HFF-Myc (cell line): ENCODE measurements around the gene UVSSA.

Experiments used
- DNase-seq: peaks from one replicate; pipeline ENCODE4 v3.0.0-alpha.2; 2011; ENCODE audit warnings: low read depth; ENCODE audit errors: extremely low read depth
- H3K4me3 ChIP-seq: replicated peaks from 2 replicates; pipeline ENCODE4 v1.5.1; 2011; ENCODE audit warnings: low read depth, mild to moderate bottlenecking, control low read depth, low read length
- TF ChIP-seq, protein P1 (sequence below): IDR thresholded peaks from 2 replicates; pipeline ENCODE4 v1.5.1; 2012; ENCODE audit warnings: mild to moderate bottlenecking, low read depth, low read length, control low read depth; ENCODE audit errors: missing control alignments

Gene UVSSA, protein sequence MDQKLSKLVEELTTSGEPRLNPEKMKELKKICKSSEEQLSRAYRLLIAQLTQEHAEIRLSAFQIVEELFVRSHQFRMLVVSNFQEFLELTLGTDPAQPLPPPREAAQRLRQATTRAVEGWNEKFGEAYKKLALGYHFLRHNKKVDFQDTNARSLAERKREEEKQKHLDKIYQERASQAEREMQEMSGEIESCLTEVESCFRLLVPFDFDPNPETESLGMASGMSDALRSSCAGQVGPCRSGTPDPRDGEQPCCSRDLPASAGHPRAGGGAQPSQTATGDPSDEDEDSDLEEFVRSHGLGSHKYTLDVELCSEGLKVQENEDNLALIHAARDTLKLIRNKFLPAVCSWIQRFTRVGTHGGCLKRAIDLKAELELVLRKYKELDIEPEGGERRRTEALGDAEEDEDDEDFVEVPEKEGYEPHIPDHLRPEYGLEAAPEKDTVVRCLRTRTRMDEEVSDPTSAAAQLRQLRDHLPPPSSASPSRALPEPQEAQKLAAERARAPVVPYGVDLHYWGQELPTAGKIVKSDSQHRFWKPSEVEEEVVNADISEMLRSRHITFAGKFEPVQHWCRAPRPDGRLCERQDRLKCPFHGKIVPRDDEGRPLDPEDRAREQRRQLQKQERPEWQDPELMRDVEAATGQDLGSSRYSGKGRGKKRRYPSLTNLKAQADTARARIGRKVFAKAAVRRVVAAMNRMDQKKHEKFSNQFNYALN

GRCh38 chr4:1346781-1347409, at the start of gene UVSSA:
Gene UVSSA (plus strand): TSS chr4:1347208. CDS start chr4:1348092, 884 bp downstream.
- H3K4me3 ChIP-seq = peak within 1 kb of the TSS; percentile 80
- TF ChIP-seq, protein P1, sequence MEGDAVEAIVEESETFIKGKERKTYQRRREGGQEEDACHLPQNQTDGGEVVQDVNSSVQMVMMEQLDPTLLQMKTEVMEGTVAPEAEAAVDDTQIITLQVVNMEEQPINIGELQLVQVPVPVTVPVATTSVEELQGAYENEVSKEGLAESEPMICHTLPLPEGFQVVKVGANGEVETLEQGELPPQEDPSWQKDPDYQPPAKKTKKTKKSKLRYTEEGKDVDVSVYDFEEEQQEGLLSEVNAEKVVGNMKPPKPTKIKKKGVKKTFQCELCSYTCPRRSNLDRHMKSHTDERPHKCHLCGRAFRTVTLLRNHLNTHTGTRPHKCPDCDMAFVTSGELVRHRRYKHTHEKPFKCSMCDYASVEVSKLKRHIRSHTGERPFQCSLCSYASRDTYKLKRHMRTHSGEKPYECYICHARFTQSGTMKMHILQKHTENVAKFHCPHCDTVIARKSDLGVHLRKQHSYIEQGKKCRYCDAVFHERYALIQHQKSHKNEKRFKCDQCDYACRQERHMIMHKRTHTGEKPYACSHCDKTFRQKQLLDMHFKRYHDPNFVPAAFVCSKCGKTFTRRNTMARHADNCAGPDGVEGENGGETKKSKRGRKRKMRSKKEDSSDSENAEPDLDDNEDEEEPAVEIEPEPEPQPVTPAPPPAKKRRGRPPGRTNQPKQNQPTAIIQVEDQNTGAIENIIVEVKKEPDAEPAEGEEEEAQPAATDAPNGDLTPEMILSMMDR = no peak
- DNase-seq = peak; percentile 97

- DNase-seq = no peak
- no peak overlapping the region for H3K4me3 ChIP-seq
- TF ChIP-seq, protein P1 = no peak
Measured at GRCh38 chr4:1297456-1298325, 49.3 kb upstream of the UVSSA start.

DNA sequence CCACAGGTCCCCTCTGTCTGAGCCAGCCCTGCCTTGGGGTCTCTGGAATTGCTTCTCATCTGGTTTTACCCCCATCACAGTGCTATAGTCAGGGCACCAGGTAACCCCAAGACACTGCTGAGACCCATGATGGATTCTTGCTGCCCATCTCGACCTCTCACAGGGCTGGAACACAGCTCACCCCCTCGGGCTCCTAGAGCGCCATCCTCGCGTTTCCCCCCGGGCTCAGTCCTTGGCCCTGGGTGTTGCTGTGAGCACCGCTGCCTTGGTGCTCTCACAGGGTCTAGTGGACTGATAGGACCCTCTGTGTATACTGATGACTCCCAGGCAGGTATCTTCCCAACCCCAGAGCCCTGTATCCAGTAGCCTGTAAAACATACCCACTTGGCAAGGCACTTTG, 48.5 kb upstream of the UVSSA start:
- no peak for DNase-seq
- H3K4me3 ChIP-seq = no peak overlapping the region
- TF ChIP-seq, protein P1 = no peak

- TF ChIP-seq, protein P1 = no peak
- H3K4me3 ChIP-seq = no peak overlapping the region
- no peak for DNase-seq
Measured at GRCh38 chr4:1299301-1299860, 47.6 kb upstream of the UVSSA start.

- TF ChIP-seq, protein P1 = no peak
- DNase-seq = no peak
- H3K4me3 ChIP-seq = no peak overlapping the region
Measured at GRCh38 chr4:1300466-1301455, 46.2 kb upstream of the UVSSA start.
